ENCODE results near the gene ETF1.
A peak's percentile ranks its signal among the peaks of the same experiment; 100 is the strongest.

Gene ETF1

DNA sequence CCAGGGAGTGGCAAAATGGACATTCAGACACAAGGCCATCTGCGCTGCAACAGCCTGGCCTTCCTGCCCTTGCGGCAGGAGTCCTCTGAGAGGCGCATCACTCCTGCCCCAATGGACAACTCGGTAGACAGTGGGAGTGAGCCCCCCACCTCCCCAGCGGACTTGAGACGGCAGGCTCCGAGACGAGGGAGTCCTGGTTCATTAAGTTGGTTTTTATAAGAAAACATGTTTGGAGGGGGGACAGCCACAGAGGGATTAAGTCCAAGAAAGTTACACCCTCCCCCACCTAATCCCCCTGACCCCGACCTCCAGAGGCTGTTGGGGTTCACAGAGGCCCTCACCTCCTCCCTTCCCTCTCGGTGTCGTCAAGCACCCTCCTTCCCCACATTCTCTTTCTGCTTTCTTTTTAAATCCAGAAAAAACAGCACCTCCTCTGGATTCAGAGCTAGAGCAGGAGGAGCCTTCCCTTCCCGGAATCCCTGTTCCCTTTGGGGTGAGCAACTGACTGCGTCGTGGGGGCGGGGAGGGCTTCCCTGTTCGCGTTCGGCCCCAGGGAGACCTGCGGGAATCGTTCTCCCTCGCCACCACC lies 79.5 kb downstream of the ETF1 start:
- DNase-seq = peak in 2 of 14 donors; percentile 39 to 90

DNA sequence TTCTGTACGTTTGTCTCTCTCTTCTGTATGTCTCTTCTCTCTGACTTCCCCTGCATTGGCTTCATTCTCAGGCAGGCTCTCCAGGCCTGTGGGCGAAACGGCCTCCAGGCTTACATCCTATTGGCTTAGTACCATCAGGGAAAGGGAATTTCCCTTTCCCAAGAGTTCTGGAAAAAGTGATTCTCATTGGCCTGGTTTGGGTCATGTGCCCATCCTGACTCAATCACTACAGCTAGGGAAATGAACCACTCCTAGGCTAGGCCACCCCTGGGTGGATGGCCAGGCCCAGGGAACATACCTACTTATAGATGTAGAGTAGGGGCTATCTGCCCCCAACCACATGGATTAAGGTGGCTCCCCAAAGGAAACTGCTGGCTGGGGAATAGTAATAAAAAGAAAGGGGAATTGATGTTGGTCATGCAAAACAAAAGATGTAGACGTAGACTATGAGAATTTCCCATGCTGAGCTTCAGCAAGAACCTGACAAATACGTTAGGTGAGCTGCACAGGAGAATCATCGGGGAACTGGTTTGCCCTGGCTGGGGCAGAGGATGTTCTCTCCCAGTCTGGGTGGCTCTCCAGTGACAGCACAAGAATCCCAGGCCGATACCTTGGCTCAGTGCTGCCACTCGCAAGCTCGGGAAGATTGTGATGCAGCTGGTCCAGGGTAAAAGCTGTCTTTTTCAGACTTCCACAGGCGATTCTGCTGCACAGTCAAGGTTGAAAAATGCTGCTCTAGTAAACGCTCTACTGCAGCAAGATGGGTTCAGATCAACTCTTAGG lies 81.5 kb downstream of the ETF1 start:
- no peak for DNase-seq

DNA sequence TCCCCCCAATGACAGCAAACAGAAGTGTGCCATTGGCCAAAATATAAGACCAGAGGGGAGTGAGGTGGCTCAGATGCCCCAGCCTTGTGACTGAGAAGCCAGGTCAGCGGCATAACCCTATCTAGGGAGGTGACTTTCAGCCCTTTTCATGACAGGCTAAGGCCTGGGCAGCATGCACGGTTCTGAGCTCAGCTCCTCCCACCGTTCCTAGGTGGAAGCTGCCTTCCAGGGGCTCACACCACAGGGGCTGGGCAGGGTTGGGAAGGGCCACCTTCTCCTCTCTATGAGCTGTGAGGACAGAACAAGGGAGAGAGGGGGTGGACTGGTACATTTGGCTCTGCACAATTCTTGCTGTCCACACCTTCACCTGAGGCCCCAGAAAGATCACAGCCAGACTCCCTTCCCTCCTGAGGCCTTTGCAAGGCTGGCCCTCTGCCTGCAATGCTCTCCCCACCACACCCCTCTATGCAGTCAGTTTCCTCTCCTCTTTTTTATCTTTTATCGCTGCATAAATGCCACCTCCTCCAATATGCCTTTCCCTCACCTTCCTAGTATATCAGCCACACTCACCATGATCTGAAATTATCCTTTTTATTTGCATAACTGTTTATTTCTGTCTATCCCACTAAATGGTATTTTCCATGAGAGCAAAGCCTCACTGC lies 82.9 kb downstream of the ETF1 start:
- DNase-seq = no peak

DNA sequence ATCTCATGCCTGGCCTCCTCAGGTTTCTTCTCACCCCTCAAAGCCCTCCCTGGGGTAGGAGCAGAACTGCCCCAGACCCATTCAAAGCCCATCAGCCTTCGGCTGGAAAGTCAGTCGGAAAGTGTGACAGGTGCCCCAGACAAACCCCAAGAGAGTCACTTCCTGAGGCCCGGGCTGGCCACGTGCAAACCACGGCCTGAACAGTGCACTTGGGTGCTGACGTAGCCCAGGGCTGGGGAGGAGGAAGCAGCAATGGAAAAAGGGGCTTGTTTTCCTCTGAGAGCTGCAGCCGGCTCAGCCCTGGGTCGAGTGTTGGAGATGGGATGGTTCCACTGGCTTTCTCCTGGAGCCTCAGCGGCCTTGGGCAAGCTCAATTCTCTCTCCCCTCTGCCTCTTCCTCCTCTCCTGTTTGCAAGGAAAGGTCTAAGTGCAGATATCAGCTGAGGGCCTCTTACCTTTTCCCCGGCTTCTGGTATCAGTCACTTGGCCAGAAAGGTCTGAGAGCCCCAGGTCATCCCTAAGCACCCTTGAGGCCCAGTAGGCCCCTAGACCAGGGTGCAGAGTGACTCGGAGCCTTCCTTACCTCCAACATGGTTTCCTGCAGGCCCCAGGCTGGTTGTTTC lies 83.6 kb downstream of the ETF1 start:
- DNase-seq = peak in 5 of 14 donors; percentile 33 to 56 (median 34)

DNA sequence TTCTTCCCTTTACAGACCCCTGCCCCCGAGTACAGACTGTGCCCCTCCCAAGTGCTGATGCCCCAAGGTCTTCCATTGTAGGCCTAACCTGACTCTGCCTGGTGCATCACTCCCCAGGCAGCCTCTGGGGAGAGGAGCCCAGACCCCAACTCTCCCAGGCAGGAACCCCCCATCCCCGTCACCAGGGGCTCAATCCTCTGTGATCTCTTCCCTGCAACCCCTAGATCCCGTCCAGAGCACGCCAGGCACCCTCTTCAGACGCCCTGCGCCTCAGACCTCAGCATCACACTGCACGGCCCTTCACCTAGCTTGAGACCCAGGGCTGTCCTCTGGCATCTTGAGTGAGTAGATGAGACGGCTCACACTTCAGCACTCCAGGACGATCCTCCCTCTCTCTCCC lies 84.2 kb downstream of the ETF1 start:
- DNase-seq = no peak

- DNase-seq = peak in 1 of 14 donors; percentile 18
Observed at GRCh38 chr5:138458384-138458783, 84.7 kb downstream of the ETF1 start.

DNA sequence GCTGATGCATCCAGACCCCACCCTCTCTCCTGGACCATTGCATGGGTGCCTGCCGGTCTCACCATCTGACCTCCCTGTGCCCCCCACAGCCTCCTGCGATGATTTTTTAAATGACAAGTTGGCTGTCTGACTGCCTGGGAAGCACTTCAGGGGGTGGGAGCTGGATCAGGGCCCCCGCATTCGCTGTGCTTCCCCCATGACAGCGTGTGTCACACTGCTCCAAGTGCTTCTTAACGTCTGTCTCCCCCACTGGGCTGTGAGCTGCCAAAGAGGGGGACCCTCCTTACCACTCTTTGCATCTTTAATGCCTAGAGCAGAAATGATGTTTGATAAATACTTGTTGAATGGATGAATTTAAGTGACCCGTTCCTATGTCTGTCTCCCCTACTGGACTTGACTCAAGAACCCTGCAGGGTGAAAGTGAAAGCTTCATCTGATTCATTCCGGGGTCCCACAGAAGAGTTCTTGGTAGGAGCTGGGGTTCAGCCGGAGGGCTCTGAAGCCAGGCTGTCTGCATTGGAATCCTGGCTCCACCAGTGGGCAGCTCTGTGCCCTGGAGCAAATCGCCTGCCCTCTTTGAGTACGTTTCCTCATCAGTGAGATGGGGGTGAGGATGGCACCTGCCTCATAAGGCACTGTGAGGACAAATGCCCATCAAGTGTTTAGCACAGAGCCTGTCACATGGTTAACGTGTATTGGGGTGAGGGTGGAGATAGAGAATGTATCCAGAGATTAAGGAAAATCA lies 85.3 kb downstream of the ETF1 start:
- DNase-seq = no peak
